HepG2 (cell line): ENCODE data around the gene SEC14L2. TPM values are rescaled to one million over a fixed set of nuclear protein-coding genes. Genes with fewer than 3 reads are reported as not detected.

Experiments
- ATAC-seq: fragments of 200-7000 bp; cut with Tn5 transposase; 3 replicates; pipeline ENCODE4 v1.9.1; 2020; ENCODE audit warnings: mild to moderate bottlenecking, moderate library complexity
- BruUV-seq: library from RNA; stranded (reverse); fragments of 400-500 nt; replicated peaks from 2 replicates; lab custom pipeline; 2021; lab: Mats Ljungman, UMichigan
- CTCF ChIA-PET: fragments of 300-600 bp; formaldehyde crosslinking; extraction: SDS; loops from one replicate; lab custom pipeline; 2021; ENCODE audit warnings: low total read pairs, inconsistent platforms, low intra/inter-chr PET ratio; lab: Yijun Ruan, JAX
- POLR2A ChIA-PET: fragments of 350-600 bp; sonication (Branson Sonifier 250); formaldehyde crosslinking; loops from one replicate; lab custom pipeline; 2020; ENCODE audit warnings: antibody characterized with exemption, inconsistent platforms; lab: Yijun Ruan, JAX
- DNase-seq: peaks from one replicate; pipeline ENCODE4 v3.0.0-alpha.2; 2015; ENCODE audit warnings: low spot score
- FAIRE-seq: peaks from 3 replicates; lab custom pipeline; 2011; peaks lifted over from hg19 to GRCh38; lab: Jason Lieb, UNC
- H2AFZ ChIP-seq: one replicate; pipeline ENCODE4 v1.6.1; 2011; ENCODE audit warnings: low read length, inconsistent platforms
- H3K27ac ChIP-seq: fragments of 300-600 bp; 3 replicates; pipeline ENCODE4 v1.8.0; 2011; ENCODE audit warnings: mixed run types, mild to moderate bottlenecking, mixed read lengths, low read length, inconsistent platforms; ENCODE audit not compliant: insufficient read depth; ENCODE audit errors: extremely low read length
- H3K27me3 ChIP-seq, 2 experiments: fragments of 200-600 bp in 1 of 2; 2 replicates in 1 of 2; 3 replicates in 1 of 2; pipeline versions ENCODE4 v1.6.0 to v1.8.0; 2011; ENCODE audit warnings: low read length in 2 of 2, mild to moderate bottlenecking in 2 of 2, moderate library complexity in 2 of 2, inconsistent platforms in 1 of 2; ENCODE audit not compliant: insufficient read depth in 2 of 2, control insufficient read depth in 1 of 2
- H3K36me3 ChIP-seq, 2 experiments: fragments of 200-600 bp in 1 of 2; replicated peaks in 1 of 2; 2 replicates in 1 of 2; 3 replicates in 1 of 2; pipeline versions ENCODE4 v1.5.1 to v1.8.0; 2011; ENCODE audit warnings: low read length in 2 of 2, inconsistent platforms in 1 of 2; ENCODE audit not compliant: insufficient read depth in 2 of 2, control insufficient read depth in 1 of 2
- H3K4me1 ChIP-seq: 2 replicates; pipeline ENCODE4 v1.5.1; 2012; ENCODE audit warnings: low read length, inconsistent platforms; ENCODE audit not compliant: insufficient read depth
- H3K4me2 ChIP-seq: 2 replicates; pipeline ENCODE4 v1.6.0; 2011; ENCODE audit warnings: low read depth, low read length, inconsistent platforms
- H3K4me3 ChIP-seq, 3 experiments: fragments of 200-600 bp in 1 of 3; sonication (generic), shearing (Covaris generic) in 1 of 3; replicated peaks in 1 of 3; 2 replicates each; pipeline ENCODE4 v1.5.1; 2011 to 2016; ENCODE audit warnings: low read length in 3 of 3, inconsistent platforms in 2 of 3, low read depth in 2 of 3, mild to moderate bottlenecking in 2 of 3, control low read depth in 1 of 3, mixed read lengths in 1 of 3; ENCODE audit not compliant: insufficient read depth in 1 of 3
- H3K79me2 ChIP-seq: one replicate; pipeline ENCODE4 v1.6.1; 2011; ENCODE audit warnings: low read length, inconsistent platforms; ENCODE audit not compliant: insufficient read depth
- H3K9ac ChIP-seq: 2 replicates; pipeline ENCODE4 v1.6.0; 2011; ENCODE audit warnings: mild to moderate bottlenecking, low read depth, low read length, inconsistent platforms; ENCODE audit not compliant: insufficient read depth
- H3K9me3 ChIP-seq: 2 replicates; pipeline ENCODE4 v1.5.1; 2012; ENCODE audit warnings: mild to moderate bottlenecking, low read length
- H4K20me1 ChIP-seq: 2 replicates; pipeline ENCODE4 v1.6.0; 2011; ENCODE audit warnings: inconsistent platforms, mild to moderate bottlenecking, low read length, moderate library complexity; ENCODE audit not compliant: insufficient read depth
- CBX1 ChIP-seq: IDR thresholded peaks from one replicate; pipeline ENCODE4 v1.6.1; 2016; ENCODE audit warnings: antibody characterized with exemption, low read depth
- EEA1 ChIP-seq: sonication (generic); formaldehyde crosslinking; IDR thresholded peaks from 2 replicates; pipeline ENCODE4 v1.5.1; 2020; ENCODE audit warnings: mild to moderate bottlenecking, missing genetic modification reagents, borderline replicate concordance
- GZF1 ChIP-seq: sonication (generic); formaldehyde crosslinking; IDR thresholded peaks from 2 replicates; pipeline ENCODE4 v1.5.1; 2020; ENCODE audit warnings: mild to moderate bottlenecking, missing genetic modification reagents
- MTF2 ChIP-seq: sonication (generic); formaldehyde crosslinking; IDR thresholded peaks from 2 replicates; pipeline ENCODE4 v1.5.0; 2020; ENCODE audit warnings: missing genetic modification reagents, borderline replicate concordance
- NFAT5 ChIP-seq: sonication (generic); formaldehyde crosslinking; IDR thresholded peaks from 2 replicates; pipeline ENCODE4 v1.4.0; 2020; ENCODE audit warnings: missing genetic modification reagents
- ZNF101 ChIP-seq: sonication (generic); formaldehyde crosslinking; IDR thresholded peaks from 2 replicates; pipeline ENCODE4 v1.4.0; 2020; ENCODE audit warnings: mild to moderate bottlenecking, low read depth, missing genetic modification reagents, borderline replicate concordance
- ZNF143 ChIP-seq: sonication (generic); formaldehyde crosslinking; IDR thresholded peaks from 2 replicates; pipeline ENCODE4 v1.4.0; 2020; ENCODE audit warnings: missing genetic modification reagents
- ZNF562 ChIP-seq: sonication (generic); formaldehyde crosslinking; IDR thresholded peaks from 2 replicates; pipeline ENCODE4 v1.8.0; 2022; ENCODE audit warnings: missing genetic modification reagents, borderline replicate concordance
- ZNF788 ChIP-seq: sonication (generic); formaldehyde crosslinking; IDR thresholded peaks from 2 replicates; pipeline ENCODE4 v1.5.0; 2020; ENCODE audit warnings: mild to moderate bottlenecking, missing genetic modification reagents, borderline replicate concordance
- WGBS: methylation state at CpG from one replicate; pipeline ENCODE4 v1.1.6; 2017; ENCODE audit warnings: low lambda C conversion rate; 5-methylcytosine and 5-hydroxymethylcytosine counted together
- in situ Hi-C: cut with HindIII; loops from 2 replicates; pipeline ENCODE4 v1.10.0; 2017; ENCODE audit warnings: low pct_unique_long_range_greater_than_20kb; ENCODE audit not compliant: extremely low pct_ligation_motif_present
- intact Hi-C: fragments of 100-400 bp; cut with micrococcal nuclease; formaldehyde crosslinking; loops from one replicate; pipeline ENCODE4 v1.10.0; 2022; ENCODE audit not compliant: unreplicated experiment
- polyA plus RNA-seq, 8 experiments: library from polyadenylated mRNA; depleted of rRNA in 3 of 8; stranded (reverse) in 7 of 8; unstranded in 1 of 8; fragments of >200 nt; fragmentation: Illumina TruSeq in 4 of 8; extraction: Trizol in 4 of 8; gene quantifications; 2 replicates each; pipeline versions ENCODE4 v1.2.1 to v1.2.3, GENCODE V29; 2011 to 2016; ENCODE audit warnings: low read depth in 4 of 8, missing spikeins in 1 of 8, mixed read lengths in 1 of 8; ENCODE audit not compliant: insufficient read depth in 1 of 8
- total RNA-seq, 5 experiments: library from RNA; depleted of rRNA; stranded (reverse); fragments of >200 nt; fragmentation: Illumina TruSeq; extraction: Trizol; gene quantifications; 2 replicates each; pipeline ENCODE4 v1.2.3, GENCODE V29; 2016; ENCODE audit warnings: low read depth in 1 of 5

The SEC14L2 gene
- total and polyA plus RNA-seq, 2 of the 13 experiments (the other 11 are each of a cell fraction or from before 2014, with no cell fraction given), result 4.1 to 5.1 TPM

- TF ChIP-seq NFAT5 (CRISPR knock-in tag) (no peak), ZNF101 (CRISPR knock-in tag) (no peak), ZNF143 (no peak)
- TF ChIP-seq, all 625 proteins: peak for 0
Observed at GRCh38 chr22:30354644-30355043, 42.2 kb upstream of the SEC14L2 start (continued).

- Histone ChIP-seq H3K9ac (peak within 1 kb of the TSS; percentile 99), H4K20me1 (peaks cover 19% of the 10 kb centered on the region), H3K27me3 (no peaks in the 10 kb centered on the region; a peak in 2 of 5 replicates), H3K36me3 (peaks cover 9 to 27% of the 10 kb centered on the region in 2 experiments; a peak in 4 of 5 replicates), H3K27ac (peak within 1 kb of the TSS; percentile 93), H3K4me2 (peak within 1 kb of the TSS; percentile 83), H3K79me2 (peaks cover 27% of the 10 kb centered on the region), H3K4me3 (peak within 1 kb of the TSS; percentile 89 to 99 (median 96)), H3K4me1 (peaks cover 50% of the 10 kb centered on the region), H3K9me3 (no peaks in the 10 kb centered on the region), H2AFZ (no peak within 1 kb of the TSS)
- in situ Hi-C loops (no loop called here), intact Hi-C loops (no loop called here)
- 4% methylated on average over 12 of the region's 91 CpGs for WGBS
- DNase-seq, result peak; percentile 88
- no TSS peak for BruUV-seq
- peak; percentile 40 for FAIRE-seq
- ATAC-seq, result peak; percentile 97
- ChIA-PET CTCF (no interaction called here), POLR2A (interaction anchor here (0.7 to 2.0 kb wide), 16 partner anchors 10 to 93 kb away, joined by 3 to 39 read pairs (median 4); partner anchors contain the start of genes CASTOR1, RNF215 and TBC1D10A)
- no peak for TF ChIP-seq ZNF562 (CRISPR knock-in tag)
- TF ChIP-seq EEA1 (CRISPR knock-in tag), result 0 out of 2 replicates have a peak, but pooled peaks have one; percentile 90
- TF ChIP-seq CBX1, result no peak
- no peak for TF ChIP-seq GZF1 (CRISPR knock-in tag)
- no peak for TF ChIP-seq MTF2 (CRISPR knock-in tag)
- peak; percentile 93 for TF ChIP-seq ZNF788 (CRISPR knock-in tag)
Observed at GRCh38 chr22:30356449-30357235, 40.2 kb upstream of the SEC14L2 start, which contains the start of the genes CCDC157 and SF3A1. Gene CCDC157 (plus strand): TSS chr22:30357007. CDS start chr22:30366001, 8,994 bp downstream. Gene SF3A1 (minus strand): TSS chr22:30356894. CDS start chr22:30356792, 102 bp downstream.
